PC-3 (cell line): ENCODE results near the gene RDM1. TPM values are rescaled to one million over a fixed set of nuclear protein-coding genes. Genes with fewer than 3 reads are reported as not detected.

Experiments
- ATAC-seq: fragments of 200-7000 bp; cut with Tn5 transposase; 2 replicates; pipeline ENCODE4 v1.9.1; 2020; ENCODE audit warnings: mild to moderate bottlenecking, moderate library complexity
- BruUV-seq: library from RNA; stranded (reverse); fragments of 400-500 nt; replicated peaks from 2 replicates; lab custom pipeline; 2021; lab: Mats Ljungman, UMichigan
- CTCF ChIA-PET: fragments of 300-600 bp; sonication (Branson Sonifier 250); formaldehyde crosslinking; loops from one replicate; lab custom pipeline; 2022; ENCODE audit warnings: antibody characterized with exemption; lab: Charles Lee
- POLR2A ChIA-PET: fragments of 300-600 bp; sonication (Branson Sonifier 250); formaldehyde crosslinking; loops from one replicate; lab custom pipeline; 2022; ENCODE audit warnings: antibody characterized with exemption; ENCODE audit not compliant: unreplicated experiment; lab: Charles Lee
- DNase-seq: peaks from one replicate; pipeline ENCODE4 v3.0.0-alpha.2; 2015
- H2AFZ ChIP-seq: fragments of 300-600 bp; sonication (generic); 2 replicates; pipeline ENCODE4 v1.6.0; 2016; ENCODE audit warnings: antibody characterized with exemption, low read length
- H3F3A ChIP-seq: fragments of 300-600 bp; sonication (generic); one replicate; pipeline ENCODE4 v1.6.0; 2017; ENCODE audit warnings: antibody characterized with exemption, low read length, control low read depth, mild to moderate bottlenecking; ENCODE audit not compliant: unreplicated experiment
- H3K27ac ChIP-seq: fragments of 300-600 bp; sonication (generic); 2 replicates; pipeline ENCODE4 v1.5.1; 2016; ENCODE audit warnings: mild to moderate bottlenecking, low read length
- H3K27me3 ChIP-seq: fragments of 300-600 bp; sonication (generic); 2 replicates; pipeline ENCODE4 v1.6.1; 2016; ENCODE audit warnings: low read length, mixed read lengths
- H3K36me3 ChIP-seq: fragments of 300-600 bp; sonication (generic); 2 replicates; pipeline ENCODE4 v1.6.1; 2016; ENCODE audit warnings: low read depth, mixed run types, low read length, mixed read lengths
- H3K4me1 ChIP-seq: fragments of 300-600 bp; sonication (generic); 2 replicates; pipeline ENCODE4 v1.5.1; 2016; ENCODE audit warnings: low read length; ENCODE audit not compliant: insufficient read depth
- H3K4me2 ChIP-seq: fragments of 300-600 bp; sonication (generic); 2 replicates; pipeline ENCODE4 v1.6.0; 2016; ENCODE audit warnings: low read length
- H3K4me3 ChIP-seq: fragments of 300-600 bp; sonication (generic); 2 replicates; pipeline ENCODE4 v1.5.1; 2016; ENCODE audit warnings: mild to moderate bottlenecking, low read length, mixed read lengths
- H3K79me2 ChIP-seq: fragments of 300-600 bp; sonication (generic); 2 replicates; pipeline ENCODE4 v1.6.1; 2017; ENCODE audit warnings: low read length, mixed read lengths
- H3K9ac ChIP-seq: fragments of 300-600 bp; sonication (generic); 2 replicates; pipeline ENCODE4 v1.6.0; 2016; ENCODE audit warnings: mild to moderate bottlenecking, low read length
- H3K9me2 ChIP-seq: fragments of 300-600 bp; sonication (generic); replicated peaks from 2 replicates; pipeline ENCODE4 v1.6.1; 2016; ENCODE audit warnings: mixed run types, low read length, mixed read lengths
- H3K9me3 ChIP-seq: fragments of 300-600 bp; sonication (generic); 2 replicates; pipeline ENCODE4 v1.6.1; 2016; ENCODE audit warnings: low read length, mixed read lengths
- H4K20me1 ChIP-seq: fragments of 300-600 bp; sonication (generic); 2 replicates; pipeline ENCODE4 v1.6.1; 2016; ENCODE audit warnings: low read length, mixed read lengths
- CTCF ChIP-seq: fragments of 300-600 bp; sonication (generic); conservative IDR thresholded peaks from 2 replicates; pipeline ENCODE4 v1.5.1; 2017; ENCODE audit warnings: antibody characterized with exemption, low read depth, mild to moderate bottlenecking, low read length
- EZH2 ChIP-seq: fragments of 300-600 bp; sonication (generic); IDR thresholded peaks from one replicate; pipeline ENCODE4 v1.6.1; 2017; ENCODE audit warnings: antibody characterized with exemption, mild to moderate bottlenecking, low read length; ENCODE audit not compliant: unreplicated experiment
- EZH2phosphoT487 ChIP-seq: fragments of 300-600 bp; sonication (generic); IDR thresholded peaks from 2 replicates; pipeline ENCODE4 v1.6.1; 2018; ENCODE audit warnings: mild to moderate bottlenecking, antibody characterized with exemption, low read length, borderline replicate concordance
- intact Hi-C: fragments of 100-400 bp; cut with micrococcal nuclease; formaldehyde crosslinking; loops from 2 replicates; pipeline ENCODE4 v1.9.0; 2023
- total RNA-seq: library from RNA; depleted of rRNA; stranded (reverse); fragments of >200 nt; gene quantifications from 2 replicates; pipeline ENCODE4 v1.2.3, GENCODE V29; 2014

Gene RDM1
- total RNA-seq, 1 experiment from 2014 or later: 2.0 TPM

DNA sequence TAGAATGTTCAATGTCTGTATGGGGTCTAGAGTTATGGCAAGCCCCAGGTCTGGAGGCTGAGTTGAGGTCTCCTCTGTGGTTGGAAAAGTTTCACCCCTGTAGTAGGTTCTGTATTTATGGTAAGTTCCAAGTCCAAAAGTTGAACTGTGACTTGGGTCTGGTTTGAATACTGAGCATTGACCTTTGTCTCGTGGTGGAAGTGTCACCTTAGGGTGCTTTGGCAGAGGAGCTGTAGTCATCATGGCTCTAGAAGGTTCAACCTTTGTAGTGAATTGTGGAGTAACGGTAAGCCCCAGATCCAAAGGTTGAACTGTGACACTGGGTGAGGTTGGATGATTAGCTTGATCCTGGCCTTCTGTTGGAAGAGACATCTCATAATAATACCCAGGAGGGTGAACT is 17.6 kb downstream of the RDM1 start:
- intact Hi-C loops: no loop called here
- DNase-seq: no peak
- no peaks in the 10 kb centered on the region for H3K36me3 ChIP-seq
- no peaks in the 10 kb centered on the region for H4K20me1 ChIP-seq
- H3F3A ChIP-seq: no peaks in the 10 kb centered on the region
- BruUV-seq: no TSS peak
- H2AFZ ChIP-seq: no peak overlapping the region
- TF ChIP-seq EZH2phosphoT487 (no peak), EZH2 (no peak), CTCF (no peak)
- no peak overlapping the region for H3K4me2 ChIP-seq
- H3K27ac ChIP-seq: no peak overlapping the region
- ChIA-PET POLR2A (no interaction called here), CTCF (no interaction called here)
- H3K4me3 ChIP-seq: no peak overlapping the region
- no peak for ATAC-seq
- no peaks in the 10 kb centered on the region for H3K9me2 ChIP-seq
- no peaks in the 10 kb centered on the region for H3K9me3 ChIP-seq
- H3K4me1 ChIP-seq: no peaks in the 10 kb centered on the region
- no peaks in the 10 kb centered on the region for H3K27me3 ChIP-seq
- H3K79me2 ChIP-seq: no peaks in the 10 kb centered on the region
- no peak overlapping the region for H3K9ac ChIP-seq

- BruUV-seq: no TSS peak
- H3K4me1 ChIP-seq: no peaks in the 10 kb centered on the region
- no peak for ATAC-seq
- CTCF ChIA-PET: no interaction called here
- H3K27me3 ChIP-seq: no peaks in the 10 kb centered on the region
- TF ChIP-seq CTCF (no peak), EZH2phosphoT487 (no peak), EZH2 (no peak)
- H4K20me1 ChIP-seq: no peaks in the 10 kb centered on the region
- no peaks in the 10 kb centered on the region for H3F3A ChIP-seq
- H3K9me2 ChIP-seq: no peaks in the 10 kb centered on the region
- POLR2A ChIA-PET: no interaction called here
- H3K79me2 ChIP-seq: no peaks in the 10 kb centered on the region
- DNase-seq: no peak
- H3K4me2 ChIP-seq: no peak overlapping the region
- H3K36me3 ChIP-seq: no peaks in the 10 kb centered on the region
- intact Hi-C loops: no loop called here
- H3K27ac ChIP-seq: no peak overlapping the region
- no peak overlapping the region for H2AFZ ChIP-seq
- no peak overlapping the region for H3K4me3 ChIP-seq
- H3K9ac ChIP-seq: no peak overlapping the region
- H3K9me3 ChIP-seq: no peaks in the 10 kb centered on the region
Measured at GRCh38 chr17:35912339-35912912, 18.1 kb downstream of the RDM1 start.

DNA sequence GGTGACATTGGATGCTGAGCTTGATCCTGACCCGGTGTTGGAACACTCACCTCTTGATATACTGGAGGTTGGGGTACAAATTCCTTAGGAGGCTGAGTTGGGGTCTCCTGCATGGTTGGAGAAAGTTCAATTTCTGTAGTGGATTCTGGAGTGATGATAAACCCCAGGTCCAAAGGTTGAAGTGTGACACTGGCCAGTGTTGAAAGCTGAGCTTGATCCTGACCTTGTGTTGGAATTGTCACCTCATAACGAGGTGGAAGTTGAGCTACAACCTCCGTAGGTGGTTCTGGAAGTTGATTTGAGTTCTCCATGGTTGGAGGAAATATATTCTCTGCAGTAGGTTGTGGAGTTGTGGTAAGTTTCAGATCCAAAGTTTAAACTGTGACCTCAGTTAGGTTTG is 21.2 kb downstream of the RDM1 start:
- Histone ChIP-seq H3K27me3 (no peaks in the 10 kb centered on the region), H3K36me3 (no peaks in the 10 kb centered on the region), H3K79me2 (no peaks in the 10 kb centered on the region), H3K4me2 (no peak overlapping the region), H3K4me3 (no peak overlapping the region), H3F3A (no peaks in the 10 kb centered on the region), H4K20me1 (no peaks in the 10 kb centered on the region), H3K27ac (no peak overlapping the region), H3K9me2 (no peaks in the 10 kb centered on the region), H2AFZ (no peak overlapping the region), H3K9me3 (no peaks in the 10 kb centered on the region), H3K9ac (no peak overlapping the region), H3K4me1 (no peaks in the 10 kb centered on the region)
- ATAC-seq (no peak), DNase-seq (no peak)
- no TSS peak for BruUV-seq
- intact Hi-C loops: no loop called here
- ChIA-PET POLR2A (no interaction called here), CTCF (no interaction called here)
- TF ChIP-seq EZH2: no peak
- TF ChIP-seq CTCF: no peak
- TF ChIP-seq EZH2phosphoT487: no peak
